Psoas muscle (tissue), 8 donors: ENCODE measurements around the gene SCGN. TPM values are rescaled to one million over a fixed set of nuclear protein-coding genes. Genes with fewer than 3 reads are reported as not detected.

Source experiments
- ATAC-seq, 4 donors: fragments of 200-7000 bp; cut with Tn5 transposase; one replicate each; pipeline ENCODE4 v1.9.1; 2020; ENCODE audit warnings: moderate library complexity in 3 of 4, mild to moderate bottlenecking in 2 of 4
- DNase-seq, 2 donors: peaks; one replicate each; pipeline ENCODE4 v3.0.0-alpha.2; 2020
- H3K27ac ChIP-seq: fragments of 200-600 bp; one replicate; pipeline ENCODE4 v1.8.0; 2022
- H3K27me3 ChIP-seq, 3 donors: fragments of 200-600 bp in 1 of 3; one replicate each; pipeline versions ENCODE4 v1.6.1 to v1.8.0; 2013 to 2022; ENCODE audit warnings: low read length in 2 of 3, mild to moderate bottlenecking in 2 of 3, moderate library complexity in 1 of 3; ENCODE audit not compliant: insufficient read depth in 3 of 3
- H3K36me3 ChIP-seq, 2 donors: fragments of 200-600 bp in 1 of 2; one replicate each; pipeline versions ENCODE4 v1.6.1 to v1.8.0; 2013 to 2022; ENCODE audit warnings: low read depth in 1 of 2, mild to moderate bottlenecking in 1 of 2, moderate library complexity in 1 of 2; ENCODE audit not compliant: insufficient read depth in 1 of 2
- H3K4me1 ChIP-seq: fragments of 200-600 bp; one replicate; pipeline ENCODE4 v1.8.0; 2022
- H3K4me3 ChIP-seq: fragments of 200-600 bp; one replicate; pipeline ENCODE4 v1.8.0; 2022; ENCODE audit warnings: mild to moderate bottlenecking
- H3K9me3 ChIP-seq: fragments of 200-600 bp; one replicate; pipeline ENCODE4 v1.8.0; 2022
- WGBS, 3 donors: extraction: QIAGEN DNeasy Blood & Tissue Kit; methylation state at CpG; one replicate each; pipeline versions ENCODE4 v1.1.6 to v1.1.7; 2013; 5-methylcytosine and 5-hydroxymethylcytosine counted together
- intact Hi-C, 2 donors: fragments of 100-400 bp; cut with DNase I; formaldehyde crosslinking; loops; one replicate each; pipeline versions ENCODE4 v1.11.0 to v1.14.2; 2022
- polyA plus RNA-seq, 3 donors: library from polyadenylated mRNA; stranded (reverse); fragments of 200-250 nt; gene quantifications; one replicate each; pipeline ENCODE4 v1.2.3, GENCODE V29; 2013
- total RNA-seq, 4 donors: library from RNA; stranded (reverse); fragmentation: NEBNext Ultra II Directional in 2 of 4; extraction: Animal tissue kit (Norgen Biotek cat#: 25700) in 2 of 4; gene quantifications; one replicate each; pipeline versions ENCODE4 v1.2.1 to v1.2.4, GENCODE V29; 2021 to 2023
- TF ChIP-seq, protein P1 (sequence below): fragments of 200-600 bp; IDR thresholded peaks from one replicate; pipeline ENCODE4 v1.8.0; 2022; ENCODE audit warnings: antibody characterized with exemption
- donor health status: healthy with polysubstance abuse.
- donor health status: DM: no; HTN: no; CAD: no; lungs with moderate emphysema.
- donor health status: Bipolar disorder and iron deficiency.
- donor health status: healthy.
- donor health status: DM: yes; HTN: yes; CAD: no.
- donor health status: DM: no; HTN: no; CAD: no.
- donor health status: DM: no; HTN: no; CAD: no.
- donor health status: DM: yes; HTN: yes; CAD: no.

SCGN gene
- total and polyA plus RNA-seq, 7 donors = not detected

- DNase-seq (no peak), ATAC-seq (no peak)
- H3K27ac ChIP-seq = no peak overlapping the region
- 33 to 35% (median 35%) methylated on average over 4 of the region's 4 CpGs for WGBS, 3 donors
- intact Hi-C loops = no loop called here
- TF ChIP-seq, protein P1, sequence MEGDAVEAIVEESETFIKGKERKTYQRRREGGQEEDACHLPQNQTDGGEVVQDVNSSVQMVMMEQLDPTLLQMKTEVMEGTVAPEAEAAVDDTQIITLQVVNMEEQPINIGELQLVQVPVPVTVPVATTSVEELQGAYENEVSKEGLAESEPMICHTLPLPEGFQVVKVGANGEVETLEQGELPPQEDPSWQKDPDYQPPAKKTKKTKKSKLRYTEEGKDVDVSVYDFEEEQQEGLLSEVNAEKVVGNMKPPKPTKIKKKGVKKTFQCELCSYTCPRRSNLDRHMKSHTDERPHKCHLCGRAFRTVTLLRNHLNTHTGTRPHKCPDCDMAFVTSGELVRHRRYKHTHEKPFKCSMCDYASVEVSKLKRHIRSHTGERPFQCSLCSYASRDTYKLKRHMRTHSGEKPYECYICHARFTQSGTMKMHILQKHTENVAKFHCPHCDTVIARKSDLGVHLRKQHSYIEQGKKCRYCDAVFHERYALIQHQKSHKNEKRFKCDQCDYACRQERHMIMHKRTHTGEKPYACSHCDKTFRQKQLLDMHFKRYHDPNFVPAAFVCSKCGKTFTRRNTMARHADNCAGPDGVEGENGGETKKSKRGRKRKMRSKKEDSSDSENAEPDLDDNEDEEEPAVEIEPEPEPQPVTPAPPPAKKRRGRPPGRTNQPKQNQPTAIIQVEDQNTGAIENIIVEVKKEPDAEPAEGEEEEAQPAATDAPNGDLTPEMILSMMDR = no peak
- peaks cover 0 to 5% (median 0%) of the 10 kb centered on the region in 3 donors for H3K27me3 ChIP-seq
- no peaks in the 10 kb centered on the region for H3K36me3 ChIP-seq
- H3K4me1 ChIP-seq = no peaks in the 10 kb centered on the region
- H3K4me3 ChIP-seq = no peak overlapping the region
- no peaks in the 10 kb centered on the region for H3K9me3 ChIP-seq
These were observed 11.1 kb upstream of the SCGN start for GRCh38 chr6:25640891-25641290.

GRCh38 chr6:25641377-25641776, 10.6 kb upstream of the SCGN start:
- H3K36me3 ChIP-seq = no peaks in the 10 kb centered on the region
- no peaks in the 10 kb centered on the region for H3K9me3 ChIP-seq
- ATAC-seq (no peak), DNase-seq (no peak)
- no peak overlapping the region for H3K27ac ChIP-seq
- intact Hi-C loops = no loop called here
- WGBS, 3 donors = 66 to 75% (median 73%) methylated on average over 5 of the region's 5 CpGs
- no peak overlapping the region for H3K4me3 ChIP-seq
- no peaks in the 10 kb centered on the region for H3K4me1 ChIP-seq
- peaks cover 0 to 5% (median 0%) of the 10 kb centered on the region in 3 donors for H3K27me3 ChIP-seq
- TF ChIP-seq, protein P1 = no peak

DNA sequence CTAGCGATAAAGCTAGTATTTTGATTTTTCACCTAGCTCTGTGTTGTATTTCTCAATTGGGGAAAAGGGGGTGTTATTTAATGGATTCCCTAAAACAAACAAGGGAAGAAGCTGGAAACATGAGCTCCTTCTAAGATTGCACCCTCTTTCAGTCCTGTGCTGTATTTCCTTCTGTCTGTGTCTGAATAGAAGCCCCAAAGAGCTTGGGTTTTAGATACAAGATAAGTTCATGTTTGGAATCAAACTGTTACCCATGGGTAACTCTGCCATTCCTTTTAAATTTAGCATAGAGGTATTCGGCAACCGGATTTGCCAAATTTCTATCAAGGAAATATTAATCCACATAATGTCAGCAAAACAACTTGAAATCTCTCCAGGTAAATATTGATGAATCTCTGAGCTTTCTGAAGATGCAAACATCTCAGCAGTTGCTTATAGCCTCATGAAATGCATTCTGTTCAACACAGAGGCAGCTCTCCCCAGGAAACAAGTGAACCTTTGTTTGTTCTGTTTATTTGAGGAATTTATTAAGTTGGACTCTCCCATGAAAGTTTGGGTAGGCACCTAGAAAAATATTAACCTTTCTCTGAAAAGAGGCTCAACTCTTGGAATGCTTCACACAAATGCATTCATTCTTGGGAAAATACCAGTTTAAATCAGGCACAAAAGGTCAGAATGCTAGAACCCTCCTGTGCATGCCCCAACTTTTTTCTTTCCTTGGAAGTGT, 9.9 kb upstream of the SCGN start:
- intact Hi-C loops = no loop called here
- H3K4me1 ChIP-seq = no peaks in the 10 kb centered on the region
- no peak overlapping the region for H3K27ac ChIP-seq
- no peaks in the 10 kb centered on the region for H3K36me3 ChIP-seq
- TF ChIP-seq, protein P1 = no peak
- DNase-seq (no peak), ATAC-seq (no peak)
- WGBS, 3 donors = 92 to 94% (median 93%) methylated on average over 3 of the region's 3 CpGs
- no peaks in the 10 kb centered on the region for H3K9me3 ChIP-seq
- no peak overlapping the region for H3K4me3 ChIP-seq
- peaks cover 0 to 5% (median 0%) of the 10 kb centered on the region in 3 donors for H3K27me3 ChIP-seq

DNA sequence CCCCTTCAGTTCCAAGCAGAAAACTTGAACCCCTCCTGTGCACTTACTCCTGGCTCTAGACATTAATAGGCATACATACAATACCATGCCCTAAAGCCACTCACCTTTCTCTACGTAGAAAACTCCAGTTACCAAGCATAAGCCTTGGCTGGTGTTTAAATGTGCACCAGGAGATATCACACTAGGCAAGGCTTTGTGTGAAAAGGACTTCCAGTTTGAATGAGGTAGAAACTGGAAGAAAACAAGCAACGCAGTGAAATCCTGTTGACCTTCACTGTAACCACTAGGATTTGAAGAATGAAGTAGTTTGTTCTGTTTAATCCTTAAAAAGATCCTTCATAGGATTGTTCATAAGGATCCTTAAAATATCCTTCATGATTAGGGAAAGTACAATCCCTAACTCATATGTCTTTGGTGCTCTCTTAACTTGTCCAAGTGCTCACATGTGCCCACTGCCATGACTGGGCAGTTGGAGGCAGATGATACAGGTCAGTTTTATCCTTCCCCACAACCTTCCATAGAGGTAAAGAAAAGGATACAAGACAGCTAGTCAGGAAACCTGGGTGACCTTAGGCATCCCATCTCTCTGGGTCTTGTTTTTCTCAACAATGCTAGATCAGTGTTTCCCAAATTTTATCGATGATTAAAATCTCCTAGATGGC, 9.2 kb upstream of the SCGN start:
- no peaks in the 10 kb centered on the region for H3K36me3 ChIP-seq
- TF ChIP-seq, protein P1 = no peak
- DNase-seq = no peak
- H3K27ac ChIP-seq = no peak overlapping the region
- peaks cover 0 to 5% (median 0%) of the 10 kb centered on the region in 3 donors for H3K27me3 ChIP-seq
- H3K4me3 ChIP-seq = no peak overlapping the region
- ATAC-seq = no peak
- intact Hi-C loops = no loop called here
- no peaks in the 10 kb centered on the region for H3K4me1 ChIP-seq
- WGBS, 3 donors = 75 to 87% (median 77%) methylated on average over 3 of the region's 3 CpGs
- no peaks in the 10 kb centered on the region for H3K9me3 ChIP-seq
